PC-3 (cell line): ENCODE measurements around the gene NELFB. TPM values are rescaled to one million over a fixed set of nuclear protein-coding genes. Genes with fewer than 3 reads are reported as not detected.

ENCODE experiments used
- ATAC-seq: fragments of 200-7000 bp; cut with Tn5 transposase; 2 replicates; pipeline ENCODE4 v1.9.1; 2020; ENCODE audit warnings: mild to moderate bottlenecking, moderate library complexity
- BruUV-seq: library from RNA; stranded (reverse); fragments of 400-500 nt; replicated peaks from 2 replicates; lab custom pipeline; 2021; lab: Mats Ljungman, UMichigan
- CTCF ChIA-PET: fragments of 300-600 bp; sonication (Branson Sonifier 250); formaldehyde crosslinking; loops from one replicate; lab custom pipeline; 2022; ENCODE audit warnings: antibody characterized with exemption; lab: Charles Lee
- POLR2A ChIA-PET: fragments of 300-600 bp; sonication (Branson Sonifier 250); formaldehyde crosslinking; loops from one replicate; lab custom pipeline; 2022; ENCODE audit warnings: antibody characterized with exemption; ENCODE audit not compliant: unreplicated experiment; lab: Charles Lee
- DNase-seq: peaks from one replicate; pipeline ENCODE4 v3.0.0-alpha.2; 2015
- H2AFZ ChIP-seq: fragments of 300-600 bp; sonication (generic); 2 replicates; pipeline ENCODE4 v1.6.0; 2016; ENCODE audit warnings: antibody characterized with exemption, low read length
- H3F3A ChIP-seq: fragments of 300-600 bp; sonication (generic); one replicate; pipeline ENCODE4 v1.6.0; 2017; ENCODE audit warnings: antibody characterized with exemption, low read length, control low read depth, mild to moderate bottlenecking; ENCODE audit not compliant: unreplicated experiment
- H3K27ac ChIP-seq: fragments of 300-600 bp; sonication (generic); 2 replicates; pipeline ENCODE4 v1.5.1; 2016; ENCODE audit warnings: mild to moderate bottlenecking, low read length
- H3K27me3 ChIP-seq: fragments of 300-600 bp; sonication (generic); 2 replicates; pipeline ENCODE4 v1.6.1; 2016; ENCODE audit warnings: low read length, mixed read lengths
- H3K36me3 ChIP-seq: fragments of 300-600 bp; sonication (generic); 2 replicates; pipeline ENCODE4 v1.6.1; 2016; ENCODE audit warnings: low read depth, mixed run types, low read length, mixed read lengths
- H3K4me1 ChIP-seq: fragments of 300-600 bp; sonication (generic); 2 replicates; pipeline ENCODE4 v1.5.1; 2016; ENCODE audit warnings: low read length; ENCODE audit not compliant: insufficient read depth
- H3K4me2 ChIP-seq: fragments of 300-600 bp; sonication (generic); 2 replicates; pipeline ENCODE4 v1.6.0; 2016; ENCODE audit warnings: low read length
- H3K4me3 ChIP-seq: fragments of 300-600 bp; sonication (generic); 2 replicates; pipeline ENCODE4 v1.5.1; 2016; ENCODE audit warnings: mild to moderate bottlenecking, low read length, mixed read lengths
- H3K79me2 ChIP-seq: fragments of 300-600 bp; sonication (generic); 2 replicates; pipeline ENCODE4 v1.6.1; 2017; ENCODE audit warnings: low read length, mixed read lengths
- H3K9ac ChIP-seq: fragments of 300-600 bp; sonication (generic); 2 replicates; pipeline ENCODE4 v1.6.0; 2016; ENCODE audit warnings: mild to moderate bottlenecking, low read length
- H3K9me2 ChIP-seq: fragments of 300-600 bp; sonication (generic); replicated peaks from 2 replicates; pipeline ENCODE4 v1.6.1; 2016; ENCODE audit warnings: mixed run types, low read length, mixed read lengths
- H3K9me3 ChIP-seq: fragments of 300-600 bp; sonication (generic); 2 replicates; pipeline ENCODE4 v1.6.1; 2016; ENCODE audit warnings: low read length, mixed read lengths
- H4K20me1 ChIP-seq: fragments of 300-600 bp; sonication (generic); 2 replicates; pipeline ENCODE4 v1.6.1; 2016; ENCODE audit warnings: low read length, mixed read lengths
- CTCF ChIP-seq: fragments of 300-600 bp; sonication (generic); conservative IDR thresholded peaks from 2 replicates; pipeline ENCODE4 v1.5.1; 2017; ENCODE audit warnings: antibody characterized with exemption, low read depth, mild to moderate bottlenecking, low read length
- EZH2 ChIP-seq: fragments of 300-600 bp; sonication (generic); IDR thresholded peaks from one replicate; pipeline ENCODE4 v1.6.1; 2017; ENCODE audit warnings: antibody characterized with exemption, mild to moderate bottlenecking, low read length; ENCODE audit not compliant: unreplicated experiment
- EZH2phosphoT487 ChIP-seq: fragments of 300-600 bp; sonication (generic); IDR thresholded peaks from 2 replicates; pipeline ENCODE4 v1.6.1; 2018; ENCODE audit warnings: mild to moderate bottlenecking, antibody characterized with exemption, low read length, borderline replicate concordance
- intact Hi-C: fragments of 100-400 bp; cut with micrococcal nuclease; formaldehyde crosslinking; loops from 2 replicates; pipeline ENCODE4 v1.9.0; 2023
- total RNA-seq: library from RNA; depleted of rRNA; stranded (reverse); fragments of >200 nt; gene quantifications from 2 replicates; pipeline ENCODE4 v1.2.3, GENCODE V29; 2014

Gene NELFB
- total RNA-seq, 1 experiment from 2014 or later: 50.7 TPM

- Histone ChIP-seq H3K9ac (no peak overlapping the region), H3F3A (no peaks in the 10 kb centered on the region), H3K79me2 (no peaks in the 10 kb centered on the region), H2AFZ (no peak overlapping the region), H4K20me1 (no peaks in the 10 kb centered on the region), H3K9me3 (no peaks in the 10 kb centered on the region), H3K27ac (no peak overlapping the region), H3K4me1 (no peaks in the 10 kb centered on the region), H3K4me2 (no peak overlapping the region), H3K27me3 (no peaks in the 10 kb centered on the region), H3K4me3 (no peak overlapping the region), H3K36me3 (0 out of 2 replicates have a peak, but pooled peaks cover 6% of the 10 kb centered on the region), H3K9me2 (no peaks in the 10 kb centered on the region)
- no TSS peak for BruUV-seq
- intact Hi-C loops: no loop called here
- ATAC-seq (no peak), DNase-seq (no peak)
- TF ChIP-seq EZH2: no peak
- no peak for TF ChIP-seq CTCF
- no peak for TF ChIP-seq EZH2phosphoT487
- ChIA-PET POLR2A (no interaction called here), CTCF (no interaction called here)
These were observed 8.9 kb downstream of the NELFB start for GRCh38 chr9:137264067-137264466.

GRCh38 chr9:137265496-137266161, 10.5 kb downstream of the NELFB start:
- POLR2A ChIA-PET: no interaction called here
- CTCF ChIA-PET: no interaction called here
- intact Hi-C loops: no loop called here
- no peak for ATAC-seq
- H3K4me1 ChIP-seq: no peaks in the 10 kb centered on the region
- no peak overlapping the region for H2AFZ ChIP-seq
- H3K27ac ChIP-seq: no peak overlapping the region
- no peak for TF ChIP-seq EZH2
- TF ChIP-seq EZH2phosphoT487: no peak
- TF ChIP-seq CTCF: no peak
- 0 out of 2 replicates have a peak, but pooled peaks cover 6% of the 10 kb centered on the region for H3K36me3 ChIP-seq
- no peaks in the 10 kb centered on the region for H3K9me3 ChIP-seq
- no peaks in the 10 kb centered on the region for H4K20me1 ChIP-seq
- H3K9ac ChIP-seq: no peak overlapping the region
- no peaks in the 10 kb centered on the region for H3K79me2 ChIP-seq
- H3K27me3 ChIP-seq: no peaks in the 10 kb centered on the region
- no peak overlapping the region for H3K4me2 ChIP-seq
- no peak overlapping the region for H3K4me3 ChIP-seq
- no TSS peak for BruUV-seq
- no peaks in the 10 kb centered on the region for H3K9me2 ChIP-seq
- no peaks in the 10 kb centered on the region for H3F3A ChIP-seq
- DNase-seq: no peak

- H3K9ac ChIP-seq: no peak overlapping the region
- no peaks in the 10 kb centered on the region for H3F3A ChIP-seq
- no peak overlapping the region for H3K4me3 ChIP-seq
- H3K4me1 ChIP-seq: no peaks in the 10 kb centered on the region
- no peaks in the 10 kb centered on the region for H3K79me2 ChIP-seq
- H3K9me2 ChIP-seq: no peaks in the 10 kb centered on the region
- POLR2A ChIA-PET: no interaction called here
- H4K20me1 ChIP-seq: no peaks in the 10 kb centered on the region
- ATAC-seq (no peak), DNase-seq (no peak)
- no peak overlapping the region for H2AFZ ChIP-seq
- H3K27me3 ChIP-seq: no peaks in the 10 kb centered on the region
- H3K27ac ChIP-seq: no peak overlapping the region
- H3K9me3 ChIP-seq: no peaks in the 10 kb centered on the region
- 0 out of 2 replicates have a peak, but pooled peaks cover 6% of the 10 kb centered on the region for H3K36me3 ChIP-seq
- no peak overlapping the region for H3K4me2 ChIP-seq
- BruUV-seq: no TSS peak
- CTCF ChIA-PET: no interaction called here
- no peak for TF ChIP-seq CTCF
- intact Hi-C loops: no loop called here
These were observed 11.0 kb downstream of the NELFB start for GRCh38 chr9:137266162-137266527.
